ENCODE results near the gene P2RX7.

GRCh38 chr12:121205491-121205890 lies 72.8 kb downstream of the P2RX7 start:
- TF ChIP-seq CTCF (IDR thresholded peaks at IDR 0.05; ENCODE audit: low read length) (no peak), EZH2 (IDR thresholded peaks at IDR 0.05; ENCODE audit: borderline replicate concordance, low read length) (no peak)

Data from OCI-LY1 (cell line).